ENCODE measurements around the gene KPRP.

KPRP gene

DNA sequence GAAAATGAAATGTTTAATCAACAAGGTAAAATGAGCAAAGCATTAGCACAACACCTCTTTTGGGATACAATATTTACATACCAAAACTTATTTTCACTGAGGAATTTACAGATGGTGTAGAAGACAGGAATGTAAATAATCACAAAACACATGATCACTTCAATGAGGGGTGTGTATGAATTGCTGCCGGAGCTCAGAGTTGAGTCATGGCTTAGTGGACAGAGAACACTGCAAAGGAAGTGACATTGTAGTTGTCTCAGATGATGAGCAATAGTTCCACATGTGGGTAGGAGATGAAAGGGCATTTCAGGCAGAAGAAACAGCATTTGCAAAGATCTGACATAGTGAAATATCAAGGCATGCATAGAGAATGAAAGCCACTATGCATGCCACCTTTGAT, 5.6 kb upstream of the KPRP start:
- H3K4me3 ChIP-seq (ENCODE audit: low read depth, low read length) = no peak overlapping the region
- TF ChIP-seq, protein P1, sequence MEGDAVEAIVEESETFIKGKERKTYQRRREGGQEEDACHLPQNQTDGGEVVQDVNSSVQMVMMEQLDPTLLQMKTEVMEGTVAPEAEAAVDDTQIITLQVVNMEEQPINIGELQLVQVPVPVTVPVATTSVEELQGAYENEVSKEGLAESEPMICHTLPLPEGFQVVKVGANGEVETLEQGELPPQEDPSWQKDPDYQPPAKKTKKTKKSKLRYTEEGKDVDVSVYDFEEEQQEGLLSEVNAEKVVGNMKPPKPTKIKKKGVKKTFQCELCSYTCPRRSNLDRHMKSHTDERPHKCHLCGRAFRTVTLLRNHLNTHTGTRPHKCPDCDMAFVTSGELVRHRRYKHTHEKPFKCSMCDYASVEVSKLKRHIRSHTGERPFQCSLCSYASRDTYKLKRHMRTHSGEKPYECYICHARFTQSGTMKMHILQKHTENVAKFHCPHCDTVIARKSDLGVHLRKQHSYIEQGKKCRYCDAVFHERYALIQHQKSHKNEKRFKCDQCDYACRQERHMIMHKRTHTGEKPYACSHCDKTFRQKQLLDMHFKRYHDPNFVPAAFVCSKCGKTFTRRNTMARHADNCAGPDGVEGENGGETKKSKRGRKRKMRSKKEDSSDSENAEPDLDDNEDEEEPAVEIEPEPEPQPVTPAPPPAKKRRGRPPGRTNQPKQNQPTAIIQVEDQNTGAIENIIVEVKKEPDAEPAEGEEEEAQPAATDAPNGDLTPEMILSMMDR (IDR thresholded peaks at IDR 0.05; ENCODE audit: insufficient read depth, low read depth, low read length, missing control alignments) = no peak
- no peak for DNase-seq (ENCODE audit: low read depth)

DNA sequence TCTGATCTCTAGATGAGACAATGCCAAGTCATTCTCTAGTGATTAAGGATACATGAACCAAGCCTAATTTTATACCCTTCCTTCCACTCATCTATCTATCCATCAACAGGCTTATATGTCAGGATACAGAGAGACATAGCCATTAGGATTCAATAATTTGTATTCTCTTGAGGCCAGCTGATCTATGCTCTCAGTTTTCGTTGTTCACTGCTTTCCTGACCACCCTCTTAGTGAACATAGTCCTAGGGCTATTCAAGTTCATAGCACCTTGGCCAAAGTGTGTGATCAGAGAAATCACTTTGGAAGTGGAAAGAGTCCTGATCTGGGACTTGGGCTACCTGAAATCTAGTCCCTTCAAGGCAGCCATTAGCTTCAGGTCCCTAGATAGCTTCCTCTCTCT, 4.2 kb upstream of the KPRP start:
- no peak overlapping the region for H3K4me3 ChIP-seq (ENCODE audit: low read depth, low read length)
- no peak for DNase-seq (ENCODE audit: low read depth)
- TF ChIP-seq, protein P1 (IDR thresholded peaks at IDR 0.05; ENCODE audit: insufficient read depth, low read depth, low read length, missing control alignments) = no peak

DNA sequence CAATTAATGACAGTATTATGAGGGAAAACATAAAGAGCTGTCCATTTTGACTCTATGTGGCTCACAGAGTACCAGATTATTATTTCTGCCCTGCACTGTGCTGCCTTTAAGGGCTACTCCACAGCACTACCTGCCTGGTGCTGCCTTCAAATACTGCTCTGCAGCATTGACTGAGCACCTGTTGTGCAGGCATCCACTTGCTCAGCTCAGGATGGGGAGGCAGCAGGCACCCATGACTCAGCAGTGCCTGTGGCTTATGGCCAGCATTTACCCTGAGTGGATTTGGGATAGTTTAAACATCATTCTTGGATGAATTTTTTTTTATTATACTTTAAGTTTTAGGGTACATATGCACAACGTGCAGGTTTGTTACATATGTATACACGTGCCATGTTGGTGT, 953 bp upstream of the KPRP start:
- TF ChIP-seq, protein P1 (IDR thresholded peaks at IDR 0.05; ENCODE audit: insufficient read depth, low read depth, low read length, missing control alignments) = no peak
- H3K4me3 ChIP-seq (ENCODE audit: low read depth, low read length) = no peak overlapping the region
- DNase-seq (ENCODE audit: low read depth) = no peak

DNA sequence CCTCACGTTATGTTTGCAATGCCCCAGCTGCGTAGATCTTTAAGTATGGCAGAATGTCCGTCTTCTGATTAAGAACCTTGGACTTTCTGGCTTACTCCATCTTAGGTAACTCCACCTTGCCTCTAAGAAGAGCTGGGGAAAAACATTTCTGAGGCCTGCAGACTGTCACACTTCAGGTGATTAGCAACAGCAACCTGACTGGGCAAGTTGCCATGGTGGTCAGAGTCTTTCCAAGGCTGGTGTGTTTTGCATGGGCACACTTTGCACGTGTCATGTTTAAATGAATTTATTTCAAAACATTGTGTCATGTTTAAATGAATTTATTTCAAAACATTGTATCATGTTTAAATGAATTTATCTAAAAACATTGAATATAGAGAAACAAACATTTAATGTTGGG, 811 bp downstream of the KPRP start:
- no peak overlapping the region for H3K4me3 ChIP-seq (ENCODE audit: low read depth, low read length)
- no peak for DNase-seq (ENCODE audit: low read depth)
- TF ChIP-seq, protein P1 (IDR thresholded peaks at IDR 0.05; ENCODE audit: insufficient read depth, low read depth, low read length, missing control alignments) = no peak

DNA sequence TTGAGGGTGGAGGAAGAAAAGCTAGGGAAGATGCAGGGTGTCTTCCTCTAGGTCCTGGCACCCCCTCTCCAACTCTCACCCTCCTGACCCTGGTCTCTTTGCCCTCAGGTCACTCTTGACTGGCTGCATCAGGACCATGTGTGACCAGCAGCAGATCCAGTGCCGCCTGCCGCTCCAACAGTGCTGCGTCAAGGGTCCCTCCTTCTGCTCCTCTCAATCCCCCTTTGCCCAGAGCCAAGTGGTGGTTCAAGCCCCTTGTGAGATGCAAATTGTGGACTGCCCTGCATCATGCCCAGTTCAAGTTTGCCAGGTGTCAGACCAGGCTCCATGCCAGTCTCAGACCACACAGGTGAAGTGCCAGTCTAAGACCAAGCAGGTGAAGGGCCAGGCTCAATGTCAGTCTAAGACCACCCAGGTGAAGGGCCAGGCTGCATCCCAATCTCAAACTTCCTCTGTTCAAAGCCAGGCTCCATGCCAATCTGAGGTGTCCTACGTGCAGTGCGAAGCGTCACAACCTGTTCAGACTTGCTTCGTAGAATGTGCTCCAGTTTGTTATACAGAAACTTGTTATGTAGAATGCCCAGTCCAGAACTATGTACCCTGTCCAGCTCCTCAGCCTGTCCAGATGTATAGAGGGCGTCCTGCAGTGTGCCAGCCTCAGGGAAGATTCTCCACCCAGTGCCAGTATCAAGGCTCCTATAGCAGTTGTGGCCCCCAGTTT, 1.8 kb downstream of the KPRP start:
- TF ChIP-seq, protein P1 (IDR thresholded peaks at IDR 0.05; ENCODE audit: insufficient read depth, low read depth, low read length, missing control alignments) = no peak
- H3K4me3 ChIP-seq (ENCODE audit: low read depth, low read length) = no peak overlapping the region
- DNase-seq (ENCODE audit: low read depth) = no peak

DNA sequence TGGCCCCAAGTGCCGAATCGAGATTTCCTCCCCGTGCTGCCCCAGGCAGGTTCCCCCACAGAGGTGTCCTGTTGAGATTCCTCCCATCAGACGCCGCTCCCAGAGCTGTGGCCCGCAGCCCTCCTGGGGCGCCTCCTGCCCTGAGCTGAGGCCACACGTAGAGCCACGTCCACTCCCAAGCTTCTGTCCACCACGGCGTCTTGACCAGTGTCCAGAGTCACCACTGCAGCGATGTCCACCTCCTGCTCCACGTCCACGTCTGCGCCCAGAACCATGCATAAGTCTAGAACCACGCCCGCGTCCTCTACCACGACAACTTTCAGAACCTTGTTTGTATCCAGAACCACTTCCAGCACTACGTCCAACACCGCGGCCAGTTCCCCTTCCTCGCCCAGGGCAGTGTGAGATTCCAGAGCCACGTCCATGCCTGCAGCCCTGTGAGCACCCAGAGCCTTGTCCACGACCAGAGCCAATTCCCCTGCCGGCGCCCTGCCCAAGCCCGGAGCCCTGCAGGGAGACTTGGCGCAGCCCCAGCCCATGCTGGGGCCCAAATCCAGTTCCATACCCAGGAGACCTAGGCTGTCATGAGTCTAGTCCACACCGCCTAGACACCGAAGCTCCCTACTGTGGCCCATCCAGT, 2.8 kb downstream of the KPRP start:
- no peak for DNase-seq (ENCODE audit: low read depth)
- TF ChIP-seq, protein P1 (IDR thresholded peaks at IDR 0.05; ENCODE audit: insufficient read depth, low read depth, low read length, missing control alignments) = no peak
- no peak overlapping the region for H3K4me3 ChIP-seq (ENCODE audit: low read depth, low read length)
